SK-N-SH (cell line): Measurements from ENCODE around the gene SNX2. TPM values are rescaled to one million over a fixed set of nuclear protein-coding genes. Genes with fewer than 3 reads are reported as not detected.
"Not testable (repeated sequence)": the region's sequence is repeated elsewhere in the genome, so short reads cannot be mapped to it uniquely, and the experiment has no call there.

Source experiments
- CTCF ChIA-PET: fragments of 300-600, 350-600 bp; formaldehyde crosslinking; extraction: SDS; loops from one replicate; lab custom pipeline; 2021; lab: Yijun Ruan, JAX
- POLR2A ChIA-PET: fragments of 350-600 bp; sonication (Branson Sonifier 250); formaldehyde crosslinking; extraction: SDS; loops from one replicate; lab custom pipeline; 2020; ENCODE audit warnings: antibody characterized with exemption, inconsistent platforms; lab: Yijun Ruan, JAX
- DNase-seq: peaks from one replicate; pipeline ENCODE4 v3.0.0; 2012
- H2AFZ ChIP-seq: fragments of 200-600 bp; sonication (generic); 2 replicates; pipeline ENCODE4 v1.8.1; 2016; ENCODE audit warnings: antibody characterized with exemption, mild to moderate bottlenecking, low read depth
- H3F3A ChIP-seq: fragments of 200-600 bp; sonication (generic); replicated peaks from 2 replicates; pipeline ENCODE3; 2016; ENCODE audit warnings: antibody characterized with exemption, mild to moderate bottlenecking; ENCODE audit not compliant: insufficient read depth
- H3K27ac ChIP-seq, 2 experiments: fragments of 200-500 bp in 1 of 2; fragments of 200-600 bp in 1 of 2; sonication (Bioruptor generic) in 1 of 2; sonication (generic), shearing (Covaris generic) in 1 of 2; 2 replicates each; pipeline versions ENCODE4 v1.5.1 to v1.6.1; 2014 to 2016; ENCODE audit warnings: low read depth in 2 of 2, inconsistent platforms in 1 of 2, low read length in 1 of 2, mild to moderate bottlenecking in 1 of 2, mixed read lengths in 1 of 2
- H3K27me3 ChIP-seq: fragments of 200-600 bp; sonication (generic), shearing (Covaris generic); 2 replicates; pipeline ENCODE4 v1.6.1; 2016; ENCODE audit warnings: mixed run types; ENCODE audit not compliant: insufficient read depth
- H3K36me3 ChIP-seq, 2 experiments: fragments of 200-500 bp in 1 of 2; fragments of 200-600 bp in 1 of 2; sonication (Bioruptor generic) in 1 of 2; sonication (generic) in 1 of 2; replicated peaks in 1 of 2; 2 replicates each; pipeline versions ENCODE3 to v1.5.1; 2014 to 2016; ENCODE audit warnings: low read length in 1 of 2, mild to moderate bottlenecking in 1 of 2; ENCODE audit not compliant: insufficient read depth in 2 of 2, control insufficient read depth in 1 of 2
- H3K4me1 ChIP-seq, 2 experiments: fragments of 200-500 bp in 1 of 2; fragments of 200-600 bp in 1 of 2; sonication (Bioruptor generic) in 1 of 2; sonication (generic), shearing (Covaris generic) in 1 of 2; 2 replicates each; pipeline versions ENCODE4 v1.5.1 to v1.6.1; 2014 to 2016; ENCODE audit warnings: low read depth in 1 of 2, low read length in 1 of 2, mixed run types in 1 of 2; ENCODE audit not compliant: insufficient read depth in 2 of 2, control insufficient read depth in 1 of 2
- H3K4me2 ChIP-seq: fragments of 200-600 bp; sonication (generic), shearing (Covaris generic); 2 replicates; pipeline ENCODE4 v1.6.1; 2017; ENCODE audit warnings: mixed run types
- H3K4me3 ChIP-seq, 2 experiments: fragments of 200-500 bp in 1 of 2; fragments of 200-600 bp in 1 of 2; sonication (Bioruptor generic) in 1 of 2; sonication (generic), shearing (Covaris generic) in 1 of 2; 2 replicates each; pipeline versions ENCODE4 v1.5.1 to v1.8.1; 2014 to 2016; ENCODE audit warnings: low read depth in 2 of 2, inconsistent platforms in 1 of 2, low read length in 1 of 2, mild to moderate bottlenecking in 1 of 2, mixed read lengths in 1 of 2, moderate library complexity in 1 of 2
- H3K79me2 ChIP-seq: fragments of 200-600 bp; sonication (generic); 2 replicates; pipeline ENCODE4 v1.8.1; 2017; ENCODE audit warnings: mild to moderate bottlenecking; ENCODE audit not compliant: insufficient read depth
- H3K9ac ChIP-seq: fragments of 200-600 bp; sonication (generic); 2 replicates; pipeline ENCODE4 v1.6.1; 2017; ENCODE audit warnings: mixed run types
- H3K9me2 ChIP-seq: fragments of 200-600 bp; sonication (generic); 2 replicates; pipeline ENCODE4 v1.6.1; 2017; ENCODE audit warnings: mixed run types
- H3K9me3 ChIP-seq: fragments of 200-600 bp; sonication (generic); 2 replicates; pipeline ENCODE4 v1.6.1; 2017; ENCODE audit warnings: mixed run types, mild to moderate bottlenecking, moderate library complexity
- H4K20me1 ChIP-seq: fragments of 200-600 bp; sonication (generic); 2 replicates; pipeline ENCODE4 v1.6.1; 2017; ENCODE audit warnings: mild to moderate bottlenecking, mixed run types; ENCODE audit not compliant: insufficient read depth
- ELF1 ChIP-seq: IDR thresholded peaks from 2 replicates; pipeline ENCODE4 v1.4.0; 2012
- EP300 ChIP-seq, 2 experiments: IDR thresholded peaks; 2 replicates each; pipeline versions ENCODE4 v1.4.0 to v1.6.1; 2012; ENCODE audit warnings: borderline replicate concordance in 1 of 2, low read depth in 1 of 2, low read length in 1 of 2
- FOSL2 ChIP-seq: IDR thresholded peaks from 2 replicates; pipeline ENCODE4 v1.4.0; 2012; ENCODE audit warnings: low read depth, mild to moderate bottlenecking, moderate library complexity, borderline replicate concordance
- FOXJ3 ChIP-seq: sonication (generic); formaldehyde crosslinking; IDR thresholded peaks from 2 replicates; pipeline ENCODE4 v1.5.1; 2020; ENCODE audit warnings: mild to moderate bottlenecking, missing genetic modification reagents
- GABPA ChIP-seq: IDR thresholded peaks from 2 replicates; pipeline ENCODE4 v1.4.0; 2012; ENCODE audit warnings: low read depth, mild to moderate bottlenecking
- JUND ChIP-seq: IDR thresholded peaks from 2 replicates; pipeline ENCODE4 v1.4.0; 2012
- MXI1 ChIP-seq: IDR thresholded peaks from 2 replicates; pipeline ENCODE4 v1.6.1; 2012; ENCODE audit warnings: mild to moderate bottlenecking, low read depth, low read length, improper control_type of control experiment
- NFIC ChIP-seq: IDR thresholded peaks from 2 replicates; pipeline ENCODE4 v1.4.0; 2012; ENCODE audit warnings: borderline replicate concordance
- NRF1 ChIP-seq: IDR thresholded peaks from 2 replicates; pipeline ENCODE4 v1.6.1; 2012; ENCODE audit warnings: low read depth, mild to moderate bottlenecking, low read length
- PBX3 ChIP-seq: IDR thresholded peaks from 2 replicates; pipeline ENCODE4; 2012
- RAD21 ChIP-seq: IDR thresholded peaks from 2 replicates; pipeline ENCODE4 v1.6.1; 2012; ENCODE audit warnings: mild to moderate bottlenecking, low read length
- RCOR1 ChIP-seq: fragments of 150-350 bp; IDR thresholded peaks from 2 replicates; pipeline ENCODE4 v1.6.1; 2017; ENCODE audit warnings: antibody characterized with exemption, low read length
- RFX5 ChIP-seq: IDR thresholded peaks from 2 replicates; pipeline ENCODE4 v1.6.1; 2012; ENCODE audit warnings: mild to moderate bottlenecking, improper control_type of control experiment, low read length
- RXRA ChIP-seq: IDR thresholded peaks from 2 replicates; pipeline ENCODE4 v1.4.0; 2012; ENCODE audit warnings: low read depth, mild to moderate bottlenecking, borderline replicate concordance
- TCF12 ChIP-seq: IDR thresholded peaks from 2 replicates; pipeline ENCODE4 v1.4.0; 2012
- TEAD4 ChIP-seq: IDR thresholded peaks from 2 replicates; pipeline ENCODE4 v1.4.0; 2012; ENCODE audit warnings: mild to moderate bottlenecking, borderline replicate concordance; ENCODE audit not compliant: insufficient read depth
- USF2 ChIP-seq: fragments of 150-350 bp; IDR thresholded peaks from 2 replicates; pipeline ENCODE4 v1.6.1; 2017; ENCODE audit warnings: antibody characterized with exemption, low read length, low read depth, borderline replicate concordance
- YY1 ChIP-seq: IDR thresholded peaks from 2 replicates; pipeline ENCODE4 v1.4.0; 2012; ENCODE audit warnings: low read depth, mild to moderate bottlenecking
- WGBS: methylation state at CpG from one replicate; pipeline ENCODE4 v1.1.6; 2017; ENCODE audit warnings: low lambda C conversion rate; 5-methylcytosine and 5-hydroxymethylcytosine counted together
- polyA plus RNA-seq, 3 experiments: library from polyadenylated mRNA; depleted of rRNA; stranded (reverse); fragments of >200 nt; gene quantifications; 2 replicates each; pipeline ENCODE4 v1.2.3, GENCODE V29; 2012
- TF ChIP-seq, protein P1 (sequence below): IDR thresholded peaks from 2 replicates; pipeline ENCODE4 v1.4.0; 2012; ENCODE audit warnings: low read depth, borderline replicate concordance
- TF ChIP-seq, protein P2 (sequence below): IDR thresholded peaks from 2 replicates; pipeline ENCODE4 v1.4.0; 2012; ENCODE audit warnings: low read depth

SNX2 gene
- polyA plus RNA-seq, 1 of the 3 experiments (the other 2 are of a cell fraction) = 17.4 TPM

- H2AFZ ChIP-seq = no peak overlapping the region
- peak overlapping the region; percentile 22; the same call in 1 of the 2 replicates for H3K4me2 ChIP-seq
- H3F3A ChIP-seq = peaks cover 8% of the 10 kb centered on the region
- no peaks in the 10 kb centered on the region for H4K20me1 ChIP-seq
- H3K27ac ChIP-seq = no peak overlapping the region
- no peak overlapping the region for H3K9ac ChIP-seq
- no peaks in the 10 kb centered on the region for H3K27me3 ChIP-seq
- H3K79me2 ChIP-seq = peaks cover 62% of the 10 kb centered on the region
- no peaks in the 10 kb centered on the region for H3K9me2 ChIP-seq
- POLR2A ChIA-PET = no interaction called here
- CTCF ChIA-PET = interaction anchor here (0.9 to 1.2 kb wide), 2 partner anchors 10 to 49 kb away, joined by 3 to 4 read pairs; no protein-coding TSS in a partner anchor
- no peak overlapping the region for H3K4me3 ChIP-seq
- no peaks in the 10 kb centered on the region for H3K9me3 ChIP-seq
- 87% methylated on average over 2 of the region's 2 CpGs for WGBS
- no peak for DNase-seq
- H3K4me1 ChIP-seq = peaks cover 7% of the 10 kb centered on the region in 2 experiments; a peak in 3 of 4 replicates
- TF ChIP-seq EP300 (IDR thresholded peaks at IDR 0.05; ENCODE audit: borderline replicate concordance in 1 of 2, low read depth in 1 of 2, low read length in 1 of 2) (no peak), TCF12 (no peak), RAD21 (no peak), YY1 (no peak), FOSL2 (no peak), USF2 (no peak), RCOR1 (no peak), NRF1 (no peak), GABPA (no peak), RXRA (no peak), FOXJ3 (no peak), ELF1 (no peak), RFX5 (no peak), MXI1 (no peak), TEAD4 (no peak), NFIC (no peak)
- TF ChIP-seq, protein P1, sequence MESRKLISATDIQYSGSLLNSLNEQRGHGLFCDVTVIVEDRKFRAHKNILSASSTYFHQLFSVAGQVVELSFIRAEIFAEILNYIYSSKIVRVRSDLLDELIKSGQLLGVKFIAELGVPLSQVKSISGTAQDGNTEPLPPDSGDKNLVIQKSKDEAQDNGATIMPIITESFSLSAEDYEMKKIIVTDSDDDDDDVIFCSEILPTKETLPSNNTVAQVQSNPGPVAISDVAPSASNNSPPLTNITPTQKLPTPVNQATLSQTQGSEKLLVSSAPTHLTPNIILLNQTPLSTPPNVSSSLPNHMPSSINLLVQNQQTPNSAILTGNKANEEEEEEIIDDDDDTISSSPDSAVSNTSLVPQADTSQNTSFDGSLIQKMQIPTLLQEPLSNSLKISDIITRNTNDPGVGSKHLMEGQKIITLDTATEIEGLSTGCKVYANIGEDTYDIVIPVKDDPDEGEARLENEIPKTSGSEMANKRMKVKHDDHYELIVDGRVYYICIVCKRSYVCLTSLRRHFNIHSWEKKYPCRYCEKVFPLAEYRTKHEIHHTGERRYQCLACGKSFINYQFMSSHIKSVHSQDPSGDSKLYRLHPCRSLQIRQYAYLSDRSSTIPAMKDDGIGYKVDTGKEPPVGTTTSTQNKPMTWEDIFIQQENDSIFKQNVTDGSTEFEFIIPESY = no peak
- H3K36me3 ChIP-seq = no peaks in the 10 kb centered on the region
Measured at GRCh38 chr5:122847687-122848081, 72.8 kb downstream of the SNX2 start.

DNA sequence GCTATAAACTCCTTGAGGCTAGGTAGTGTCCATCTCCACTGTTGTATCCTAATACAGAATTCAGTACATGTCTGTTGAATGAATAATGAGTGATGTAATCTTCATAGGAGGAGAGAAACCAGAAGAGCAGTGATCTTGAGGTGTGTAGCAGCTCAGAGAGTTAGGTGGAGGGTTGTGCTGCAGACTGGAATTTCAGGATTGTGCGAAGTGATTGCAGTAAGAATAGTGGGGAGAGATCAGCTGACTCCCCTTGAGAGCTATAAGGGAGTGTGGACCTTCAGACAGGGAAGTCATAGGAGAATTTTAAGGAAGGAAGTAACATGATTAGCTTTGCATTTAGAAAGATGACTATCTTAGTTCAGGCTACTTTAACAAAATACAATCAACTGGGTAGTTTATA is 74.9 kb downstream of the SNX2 start:
- TF ChIP-seq JUND (no peak), PBX3 (no peak), RAD21 (no peak), TCF12 (no peak), GABPA (no peak), RFX5 (no peak), YY1 (no peak), MXI1 (no peak), RXRA (no peak)
- TF ChIP-seq, protein P2, sequence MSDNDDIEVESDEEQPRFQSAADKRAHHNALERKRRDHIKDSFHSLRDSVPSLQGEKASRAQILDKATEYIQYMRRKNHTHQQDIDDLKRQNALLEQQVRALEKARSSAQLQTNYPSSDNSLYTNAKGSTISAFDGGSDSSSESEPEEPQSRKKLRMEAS = no peak
- Histone ChIP-seq H3K9ac (no peak overlapping the region), H4K20me1 (no peaks in the 10 kb centered on the region), H3K4me3 (no peak overlapping the region), H3K27ac (no peak overlapping the region), H3K36me3 (no peaks in the 10 kb centered on the region), H3K4me1 (peaks cover 2 to 4% of the 10 kb centered on the region in 2 experiments; a peak in 3 of 4 replicates), H3K9me2 (no peaks in the 10 kb centered on the region), H3K9me3 (no peaks in the 10 kb centered on the region), H3K79me2 (peaks cover 71% of the 10 kb centered on the region), H3K4me2 (no peak overlapping the region), H3K27me3 (no peaks in the 10 kb centered on the region), H3F3A (peaks cover 8% of the 10 kb centered on the region), H2AFZ (no peak overlapping the region)
- POLR2A ChIA-PET = interaction anchor here (0.5 kb wide), 1 partner anchor 305 kb away, joined by 4 read pairs; no protein-coding TSS in a partner anchor
- 96% methylated on average over 1 of the region's 1 CpG for WGBS
- CTCF ChIA-PET = interaction anchor here (1.3 kb wide), 1 partner anchor 10 kb away, joined by 4 read pairs; no protein-coding TSS in a partner anchor
- DNase-seq = no peak

GRCh38 chr5:122857538-122857937 is 82.7 kb downstream of the SNX2 start:
- H3K27me3 ChIP-seq, CTCF ChIA-PET, H3K9me2 ChIP-seq, H3K9me3 ChIP-seq, H2AFZ ChIP-seq, H3F3A ChIP-seq, H3K4me1 ChIP-seq, H3K4me2 ChIP-seq, H3K4me3 ChIP-seq, POLR2A ChIA-PET, H3K27ac ChIP-seq, H3K9ac ChIP-seq, H3K36me3 ChIP-seq, DNase-seq: not testable (repeated sequence)
- H3K79me2 ChIP-seq = peaks cover 64% of the 10 kb centered on the region
- 92% methylated on average over 8 of the region's 8 CpGs for WGBS
- peaks cover 22% of the 10 kb centered on the region for H4K20me1 ChIP-seq
